Sigmoid colon (tissue), 7 donors: Measurements from ENCODE around the gene NELL2. TPM values are rescaled to one million over a fixed set of nuclear protein-coding genes. Genes with fewer than 3 reads are reported as not detected.

Experiments
- DNase-seq: peaks from one replicate; pipeline ENCODE4 v3.0.0-alpha.2; 2019
- H3K27ac ChIP-seq, 4 donors: fragments of 200-600 bp; sonication (generic); one replicate each; pipeline ENCODE4 v1.5.1; 2016 to 2019; ENCODE audit warnings: mild to moderate bottlenecking in 1 of 4
- H3K27me3 ChIP-seq, 3 donors: fragments of 200-600 bp; sonication (generic); one replicate each; pipeline ENCODE4 v1.5.1; 2019; ENCODE audit warnings: mild to moderate bottlenecking in 1 of 3
- H3K36me3 ChIP-seq, 4 donors: fragments of 200-600 bp; sonication (generic); one replicate each; pipeline ENCODE4 v1.5.1; 2016 to 2019
- H3K4me1 ChIP-seq, 4 donors: fragments of 200-600 bp; sonication (generic); one replicate each; pipeline ENCODE4 v1.5.1; 2017 to 2019
- H3K4me3 ChIP-seq, 4 donors: fragments of 200-600 bp; sonication (generic); one replicate each; pipeline ENCODE4 v1.5.1; 2017 to 2019; ENCODE audit warnings: mild to moderate bottlenecking in 2 of 4, moderate library complexity in 1 of 4
- H3K9me3 ChIP-seq, 4 donors: fragments of 200-600 bp in 3 of 4; sonication (generic) in 3 of 4; one replicate each; pipeline versions ENCODE4 v1.5.1 to v1.6.1; 2013 to 2019
- EP300 ChIP-seq, 4 donors: sonication (generic); formaldehyde crosslinking; IDR thresholded peaks; one replicate each; pipeline ENCODE4 v1.6.1; 2017; ENCODE audit warnings: antibody characterized with exemption in 4 of 4
- POLR2A ChIP-seq, 2 donors: fragments of 450-650 bp; IDR thresholded peaks; one replicate each; pipeline ENCODE4 v1.6.1; 2016; ENCODE audit warnings: antibody characterized with exemption in 2 of 2, mild to moderate bottlenecking in 2 of 2, moderate library complexity in 2 of 2
- POLR2AphosphoS5 ChIP-seq, 4 donors: sonication (generic); formaldehyde crosslinking; IDR thresholded peaks; one replicate each; pipeline ENCODE4 v1.6.1; 2017; ENCODE audit warnings: antibody characterized with exemption in 4 of 4
- whole genome bisulfite sequencing, 2 donors: extraction: QIAGEN DNeasy Blood & Tissue Kit; methylation state at CpG; one replicate each; pipeline ENCODE4 v1.1.7; 2013; 5-methylcytosine and 5-hydroxymethylcytosine counted together
- intact Hi-C: fragments of 100-400 bp; cut with DNase I; formaldehyde crosslinking; loops from one replicate; pipeline ENCODE4 v1.15.1; 2023
- polyA plus RNA-seq, 3 donors: library from polyadenylated mRNA; stranded (reverse); fragments of 200-250 nt; gene quantifications; one replicate each; pipeline ENCODE4 v1.2.3, GENCODE V29; 2013
- total RNA-seq, 4 donors: library from RNA; depleted of rRNA; stranded (reverse); fragments of >200 nt; gene quantifications; one replicate each; pipeline ENCODE4 v1.1.0, GENCODE V29; 2016
- TF ChIP-seq, protein P1 (sequence below), 4 experiments: fragments of 450-650 bp in 3 of 4; fragments of 200-600 bp in 1 of 4; IDR thresholded peaks; one replicate each; pipeline ENCODE4 v1.5.1; 2016 to 2019; ENCODE audit warnings: antibody characterized with exemption in 4 of 4, mild to moderate bottlenecking in 3 of 4, moderate library complexity in 2 of 4
- donor health status: healthy with polysubstance abuse.
- donor health status: Bipolar disorder and iron deficiency.
- donor health status: healthy.

Gene NELL2
- total and polyA plus RNA-seq, 7 donors = 0.60 to 14.7 (median 3.9) TPM

DNA sequence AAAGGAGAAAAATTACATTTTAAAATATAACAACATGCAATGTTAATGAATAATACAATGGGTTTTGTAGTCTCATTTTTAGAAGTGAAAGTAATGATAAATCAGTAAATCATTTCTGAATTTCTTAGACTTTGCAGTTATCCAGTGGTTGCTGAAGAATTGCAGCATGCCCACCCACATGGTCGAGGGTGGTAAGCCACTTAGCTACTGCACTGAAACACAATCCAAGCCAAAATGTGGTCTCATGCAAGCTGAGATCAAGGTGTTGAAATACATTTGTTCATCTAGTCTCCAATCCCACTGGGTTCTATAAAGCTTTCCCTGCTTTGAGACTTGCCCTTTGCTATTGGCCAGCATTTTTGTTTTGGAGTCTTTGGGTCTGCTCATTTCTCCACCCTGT lies 247.9 kb downstream of the NELL2 start:
- Histone ChIP-seq H3K4me3 (no peak overlapping the region), H3K27me3 (no peaks in the 10 kb centered on the region), H3K27ac (no peak overlapping the region), H3K36me3 (no peaks in the 10 kb centered on the region), H3K4me1 (no peaks in the 10 kb centered on the region), H3K9me3 (no peaks in the 10 kb centered on the region)
- intact Hi-C loops = no loop called here
- WGBS, 2 donors = 32 to 70% methylated on average over 1 of the region's 1 CpG
- TF ChIP-seq EP300 (IDR thresholded peaks at IDR 0.05) (no peak), POLR2AphosphoS5 (IDR thresholded peaks at IDR 0.05) (no peak), POLR2A (IDR thresholded peaks at IDR 0.05) (no peak)
- TF ChIP-seq, protein P1, sequence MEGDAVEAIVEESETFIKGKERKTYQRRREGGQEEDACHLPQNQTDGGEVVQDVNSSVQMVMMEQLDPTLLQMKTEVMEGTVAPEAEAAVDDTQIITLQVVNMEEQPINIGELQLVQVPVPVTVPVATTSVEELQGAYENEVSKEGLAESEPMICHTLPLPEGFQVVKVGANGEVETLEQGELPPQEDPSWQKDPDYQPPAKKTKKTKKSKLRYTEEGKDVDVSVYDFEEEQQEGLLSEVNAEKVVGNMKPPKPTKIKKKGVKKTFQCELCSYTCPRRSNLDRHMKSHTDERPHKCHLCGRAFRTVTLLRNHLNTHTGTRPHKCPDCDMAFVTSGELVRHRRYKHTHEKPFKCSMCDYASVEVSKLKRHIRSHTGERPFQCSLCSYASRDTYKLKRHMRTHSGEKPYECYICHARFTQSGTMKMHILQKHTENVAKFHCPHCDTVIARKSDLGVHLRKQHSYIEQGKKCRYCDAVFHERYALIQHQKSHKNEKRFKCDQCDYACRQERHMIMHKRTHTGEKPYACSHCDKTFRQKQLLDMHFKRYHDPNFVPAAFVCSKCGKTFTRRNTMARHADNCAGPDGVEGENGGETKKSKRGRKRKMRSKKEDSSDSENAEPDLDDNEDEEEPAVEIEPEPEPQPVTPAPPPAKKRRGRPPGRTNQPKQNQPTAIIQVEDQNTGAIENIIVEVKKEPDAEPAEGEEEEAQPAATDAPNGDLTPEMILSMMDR (IDR thresholded peaks at IDR 0.05) = no peak
- no peak for DNase-seq

- Histone ChIP-seq H3K9me3 (no peaks in the 10 kb centered on the region), H3K27me3 (no peaks in the 10 kb centered on the region), H3K27ac (no peak overlapping the region), H3K4me3 (no peak overlapping the region), H3K36me3 (no peaks in the 10 kb centered on the region), H3K4me1 (no peaks in the 10 kb centered on the region)
- DNase-seq = no peak
- intact Hi-C loops = no loop called here
- TF ChIP-seq POLR2A (IDR thresholded peaks at IDR 0.05) = no peak
- 74 to 85% methylated on average over 5 of the region's 5 CpGs for WGBS, 2 donors
Measured at GRCh38 chr12:44627387-44628166, 248.5 kb downstream of the NELL2 start.

GRCh38 chr12:44626883-44627282 lies 249.2 kb downstream of the NELL2 start:
- WGBS, 2 donors = 15 to 43% methylated on average over 2 of the region's 2 CpGs
- no peak for DNase-seq
- H3K4me1 ChIP-seq = no peaks in the 10 kb centered on the region
- intact Hi-C loops = no loop called here
- H3K4me3 ChIP-seq = no peak overlapping the region
- H3K27ac ChIP-seq = no peak overlapping the region
- no peak for TF ChIP-seq EP300 (IDR thresholded peaks at IDR 0.05)
- TF ChIP-seq POLR2A (IDR thresholded peaks at IDR 0.05) = no peak
- TF ChIP-seq, protein P1 (IDR thresholded peaks at IDR 0.05) = no peak
- TF ChIP-seq POLR2AphosphoS5 (IDR thresholded peaks at IDR 0.05) = no peak
- H3K36me3 ChIP-seq = no peaks in the 10 kb centered on the region
- H3K9me3 ChIP-seq = no peaks in the 10 kb centered on the region
- H3K27me3 ChIP-seq = no peaks in the 10 kb centered on the region

DNA sequence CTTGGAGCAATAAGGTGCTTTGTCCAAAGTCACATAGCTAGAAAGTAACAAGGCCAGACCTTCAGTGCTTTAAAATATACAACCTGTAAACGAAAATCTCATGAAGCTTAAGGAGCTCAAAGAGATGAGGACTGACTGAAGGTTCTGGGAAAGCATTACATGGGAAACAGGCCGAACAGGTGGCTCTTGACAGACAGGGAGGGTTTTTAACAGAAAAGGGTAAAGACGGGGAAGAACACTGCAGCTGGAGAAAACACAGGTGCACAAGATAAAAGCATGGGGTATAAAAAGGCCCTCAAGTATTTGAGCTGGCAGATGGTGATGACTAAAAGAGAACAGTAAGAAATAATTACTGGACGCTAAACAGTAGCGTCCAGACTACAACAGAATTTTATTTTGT lies 257.2 kb downstream of the NELL2 start:
- H3K4me1 ChIP-seq = no peaks in the 10 kb centered on the region
- intact Hi-C loops = no loop called here
- no peaks in the 10 kb centered on the region for H3K36me3 ChIP-seq
- DNase-seq = no peak
- TF ChIP-seq EP300 (IDR thresholded peaks at IDR 0.05) (no peak), POLR2A (IDR thresholded peaks at IDR 0.05) (no peak), POLR2AphosphoS5 (IDR thresholded peaks at IDR 0.05) (no peak)
- TF ChIP-seq, protein P1 (IDR thresholded peaks at IDR 0.05) = no peak
- H3K27ac ChIP-seq = no peak overlapping the region
- H3K27me3 ChIP-seq = no peaks in the 10 kb centered on the region
- WGBS, 2 donors = 45 to 59% methylated on average over 5 of the region's 5 CpGs
- H3K9me3 ChIP-seq = no peaks in the 10 kb centered on the region
- H3K4me3 ChIP-seq = no peak overlapping the region

GRCh38 chr12:44616402-44616801 lies 259.7 kb downstream of the NELL2 start:
- intact Hi-C loops = no loop called here

More at GRCh38 chr12:44616402-44616801, 259.7 kb downstream of the NELL2 start:
- no peak for TF ChIP-seq POLR2AphosphoS5 (IDR thresholded peaks at IDR 0.05)
- TF ChIP-seq POLR2A (IDR thresholded peaks at IDR 0.05) = no peak
- TF ChIP-seq, protein P1 (IDR thresholded peaks at IDR 0.05) = no peak
- no peak for TF ChIP-seq EP300 (IDR thresholded peaks at IDR 0.05)
- no peaks in the 10 kb centered on the region for H3K36me3 ChIP-seq
- H3K27me3 ChIP-seq = no peaks in the 10 kb centered on the region
- H3K4me3 ChIP-seq = no peak overlapping the region
- H3K27ac ChIP-seq = no peak overlapping the region
- DNase-seq = no peak
- H3K9me3 ChIP-seq = no peaks in the 10 kb centered on the region
- 62 to 87% methylated on average over 3 of the region's 3 CpGs for whole genome bisulfite sequencing, 2 donors
- no peaks in the 10 kb centered on the region for H3K4me1 ChIP-seq
